ENCODE results near the gene GNPNAT1.

The GNPNAT1 gene

DNA sequence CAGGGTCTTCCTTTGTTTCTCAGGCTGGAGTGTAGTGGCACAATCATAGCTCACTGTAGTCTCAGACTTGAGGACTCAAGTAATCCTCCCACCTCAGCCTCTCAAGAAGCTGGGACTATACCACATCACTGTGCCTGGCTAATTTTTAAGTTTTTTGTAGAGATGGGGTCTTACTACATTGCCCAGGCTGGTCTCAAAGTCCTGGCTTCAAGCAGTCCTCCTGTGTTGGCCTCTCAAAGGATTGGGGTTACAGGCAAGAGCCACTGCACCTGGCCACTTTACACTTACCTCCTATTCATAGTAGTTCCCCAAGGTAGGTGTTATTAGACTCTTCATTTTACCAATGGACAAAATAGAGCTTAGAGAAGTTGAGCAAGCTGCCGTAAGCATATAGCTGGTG is 32.3 kb downstream of the GNPNAT1 start:
- Histone ChIP-seq H3K4me1 (ENCODE audit: control insufficient read depth, insufficient read depth, low read length, unreplicated experiment) (no peaks in the 10 kb centered on the region), H2AFZ (ENCODE audit: low read length, unreplicated experiment) (no peak overlapping the region), H3K4me3 (ENCODE audit: low read depth, low read length) (no peak overlapping the region), H3K27me3 (ENCODE audit: insufficient read depth, low read length) (no peaks in the 10 kb centered on the region), H3K27ac (ENCODE audit: low read depth, low read length) (no peak overlapping the region), H3K79me2 (ENCODE audit: control insufficient read depth, insufficient read depth, low read length, unreplicated experiment) (no peaks in the 10 kb centered on the region), H3K36me3 (ENCODE audit: insufficient read depth, low read length) (peaks cover 2% of the 10 kb centered on the region; the same call in 1 of the 2 replicates)

DNA sequence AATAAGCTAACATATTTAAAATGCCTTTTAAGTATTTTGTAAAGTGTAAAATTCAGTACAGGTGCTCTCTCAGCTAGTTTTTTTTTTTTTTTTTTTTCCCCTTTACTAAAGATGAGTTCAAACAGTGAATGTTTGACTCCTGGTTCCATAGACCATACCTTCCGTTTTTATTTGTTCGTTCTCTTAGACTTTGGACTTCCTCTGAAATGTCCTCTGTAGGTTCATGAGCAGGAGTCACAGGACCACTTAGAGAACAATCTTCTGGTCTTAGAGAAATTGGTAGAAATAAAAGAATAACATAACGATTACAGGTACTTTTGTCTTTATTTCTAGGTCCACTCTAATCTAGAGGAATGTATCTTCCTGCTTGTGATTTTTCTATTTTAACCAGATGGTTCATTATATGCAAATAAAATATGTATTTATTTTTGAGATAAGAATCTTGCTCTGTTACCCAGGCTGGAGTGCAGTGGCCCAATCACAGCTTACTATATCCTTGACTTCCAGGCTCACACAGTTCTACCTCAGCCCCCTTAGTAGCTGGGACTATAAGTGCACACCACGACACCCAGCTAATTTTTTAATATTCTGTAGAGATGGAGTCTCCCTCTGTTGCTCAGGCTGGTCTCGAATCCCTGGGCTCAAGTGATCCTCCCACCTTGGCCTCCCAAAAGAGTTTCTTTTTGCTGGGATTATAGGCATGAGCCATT is 35.6 kb downstream of the GNPNAT1 start:
- peaks cover 7% of the 10 kb centered on the region; the same call in 1 of the 2 replicates for H3K36me3 ChIP-seq (ENCODE audit: insufficient read depth, low read length)
- H3K27ac ChIP-seq (ENCODE audit: low read depth, low read length) = no peak overlapping the region

DNA sequence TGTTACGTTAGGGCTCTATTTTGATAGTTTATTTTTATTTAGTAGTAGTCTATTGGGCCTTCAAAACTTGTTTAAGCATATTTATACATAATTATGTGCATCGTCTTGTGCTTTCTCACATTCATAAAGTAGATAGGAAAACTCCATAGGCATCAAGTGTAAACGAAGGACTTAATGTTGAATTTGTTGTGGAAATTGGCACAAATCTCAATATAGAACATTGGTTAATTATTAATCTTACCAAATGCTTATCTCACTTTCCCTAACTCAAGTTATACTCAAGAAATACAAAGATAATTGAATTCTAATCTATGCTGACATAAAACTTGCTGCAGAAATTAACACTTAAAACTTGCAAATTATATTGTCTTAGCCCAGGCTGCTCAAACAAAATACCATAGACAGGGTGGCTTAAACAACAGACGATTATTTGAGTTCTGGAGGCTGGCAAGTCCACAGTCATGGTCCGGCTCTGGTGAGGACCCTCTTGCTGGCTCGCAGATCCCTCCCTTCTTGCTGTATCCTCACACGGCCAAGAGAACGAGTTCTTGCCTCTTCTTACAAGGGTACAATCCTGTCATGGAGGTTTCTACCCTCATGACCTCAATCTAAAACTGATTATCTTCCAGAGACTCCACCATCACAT is 42.6 kb downstream of the GNPNAT1 start:
- H3K4me1 ChIP-seq (ENCODE audit: control insufficient read depth, insufficient read depth, low read length, unreplicated experiment) = no peaks in the 10 kb centered on the region
- H3K27me3 ChIP-seq (ENCODE audit: insufficient read depth, low read length) = no peaks in the 10 kb centered on the region
- peaks cover 4% of the 10 kb centered on the region for H3K79me2 ChIP-seq (ENCODE audit: control insufficient read depth, insufficient read depth, low read length, unreplicated experiment)
- peaks cover 20% of the 10 kb centered on the region for H3K36me3 ChIP-seq (ENCODE audit: insufficient read depth, low read length)
- no peak overlapping the region for H3K4me3 ChIP-seq (ENCODE audit: low read depth, low read length)
- no peak overlapping the region for H3K27ac ChIP-seq (ENCODE audit: low read depth, low read length)
- H2AFZ ChIP-seq (ENCODE audit: low read length, unreplicated experiment) = no peak overlapping the region

More for the DNA sequence above, 35.6 kb downstream of the GNPNAT1 start:
- H3K79me2 ChIP-seq (ENCODE audit: control insufficient read depth, insufficient read depth, low read length, unreplicated experiment) = no peaks in the 10 kb centered on the region
- H3K4me3 ChIP-seq (ENCODE audit: low read depth, low read length) = no peak overlapping the region
- no peak overlapping the region for H2AFZ ChIP-seq (ENCODE audit: low read length, unreplicated experiment)
- H3K4me1 ChIP-seq (ENCODE audit: control insufficient read depth, insufficient read depth, low read length, unreplicated experiment) = no peaks in the 10 kb centered on the region
- no peaks in the 10 kb centered on the region for H3K27me3 ChIP-seq (ENCODE audit: insufficient read depth, low read length)

DNA sequence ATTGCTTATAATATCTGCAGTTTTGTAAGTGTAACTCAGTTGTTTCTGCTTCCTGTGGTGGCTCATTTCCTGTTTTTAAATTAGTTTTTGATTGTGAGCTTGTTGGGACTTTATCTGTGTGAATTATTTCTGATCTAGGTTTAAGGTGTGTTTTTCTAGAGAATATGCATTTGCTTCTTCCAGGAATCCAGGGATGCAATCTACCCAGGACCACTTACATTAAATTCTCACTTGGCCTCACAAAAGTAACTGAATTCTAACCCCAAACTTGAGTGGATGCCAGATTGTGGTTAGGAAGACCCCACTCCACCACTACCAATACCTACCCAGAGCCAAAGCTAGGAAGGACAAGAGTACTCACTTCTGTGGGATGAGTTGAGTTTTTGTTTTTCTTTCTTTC is 49.5 kb downstream of the GNPNAT1 start:
- no peak overlapping the region for H3K4me3 ChIP-seq (ENCODE audit: low read depth, low read length)
- H3K27ac ChIP-seq (ENCODE audit: low read depth, low read length) = peak overlapping the region; percentile 71
- peaks cover 38% of the 10 kb centered on the region for H3K79me2 ChIP-seq (ENCODE audit: control insufficient read depth, insufficient read depth, low read length, unreplicated experiment)
- H3K36me3 ChIP-seq (ENCODE audit: insufficient read depth, low read length) = peaks cover 5% of the 10 kb centered on the region; the same call in 1 of the 2 replicates
- H2AFZ ChIP-seq (ENCODE audit: low read length, unreplicated experiment) = no peak overlapping the region
- peaks cover 9% of the 10 kb centered on the region for H3K4me1 ChIP-seq (ENCODE audit: control insufficient read depth, insufficient read depth, low read length, unreplicated experiment)
- no peaks in the 10 kb centered on the region for H3K27me3 ChIP-seq (ENCODE audit: insufficient read depth, low read length)

DNA sequence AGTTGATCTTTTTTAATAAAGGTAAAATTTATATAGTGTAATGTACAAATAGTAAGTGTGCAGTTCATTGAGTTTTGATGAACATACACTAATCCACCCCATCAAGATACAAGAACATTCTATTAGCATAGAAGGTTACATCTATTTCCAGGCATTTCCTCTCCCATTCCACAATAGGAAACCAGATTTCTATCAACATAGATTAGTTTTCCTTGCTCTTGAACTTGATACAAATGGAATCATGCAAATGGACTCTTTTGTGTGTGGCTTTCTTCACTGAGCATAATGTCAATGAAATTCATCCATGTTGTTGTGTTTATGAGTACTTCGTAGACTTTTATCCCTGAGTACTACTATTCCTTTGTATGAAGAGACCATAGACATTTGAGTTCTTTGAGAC is 50.7 kb downstream of the GNPNAT1 start:
- H3K27me3 ChIP-seq (ENCODE audit: insufficient read depth, low read length) = no peaks in the 10 kb centered on the region
- no peak overlapping the region for H2AFZ ChIP-seq (ENCODE audit: low read length, unreplicated experiment)
- H3K79me2 ChIP-seq (ENCODE audit: control insufficient read depth, insufficient read depth, low read length, unreplicated experiment) = peaks cover 49% of the 10 kb centered on the region
- H3K36me3 ChIP-seq (ENCODE audit: insufficient read depth, low read length) = no peaks in the 10 kb centered on the region
- peaks cover 16% of the 10 kb centered on the region for H3K4me1 ChIP-seq (ENCODE audit: control insufficient read depth, insufficient read depth, low read length, unreplicated experiment)
- no peak overlapping the region for H3K4me3 ChIP-seq (ENCODE audit: low read depth, low read length)
- H3K27ac ChIP-seq (ENCODE audit: low read depth, low read length) = no peak overlapping the region

DNA sequence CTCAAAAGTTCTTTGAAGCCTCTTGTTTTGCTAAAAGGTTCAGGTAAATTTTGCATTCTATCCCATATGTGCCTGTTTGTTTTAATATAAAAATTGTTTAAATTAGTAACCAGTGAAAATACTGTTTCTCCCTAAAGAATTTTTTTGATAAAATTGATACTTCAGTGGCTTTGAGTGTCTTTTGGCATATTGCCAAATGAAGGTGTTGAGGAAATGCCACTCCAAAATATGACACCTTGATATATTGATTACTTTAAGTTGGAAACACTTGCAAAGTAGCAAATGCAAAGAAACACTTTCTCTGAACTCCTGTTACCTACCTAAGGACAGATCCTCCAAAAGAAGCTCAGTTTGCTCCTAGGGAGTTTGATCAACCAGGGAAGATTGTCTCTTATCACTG is 53.0 kb downstream of the GNPNAT1 start:
- Histone ChIP-seq H2AFZ (ENCODE audit: low read length, unreplicated experiment) (no peak overlapping the region), H3K4me3 (ENCODE audit: low read depth, low read length) (no peak overlapping the region), H3K79me2 (ENCODE audit: control insufficient read depth, insufficient read depth, low read length, unreplicated experiment) (peaks cover 52% of the 10 kb centered on the region), H3K27me3 (ENCODE audit: insufficient read depth, low read length) (no peaks in the 10 kb centered on the region), H3K36me3 (ENCODE audit: insufficient read depth, low read length) (peaks cover 7% of the 10 kb centered on the region; the same call in 1 of the 2 replicates), H3K27ac (ENCODE audit: low read depth, low read length) (no peak overlapping the region), H3K4me1 (ENCODE audit: control insufficient read depth, insufficient read depth, low read length, unreplicated experiment) (peaks cover 16% of the 10 kb centered on the region)

DNA sequence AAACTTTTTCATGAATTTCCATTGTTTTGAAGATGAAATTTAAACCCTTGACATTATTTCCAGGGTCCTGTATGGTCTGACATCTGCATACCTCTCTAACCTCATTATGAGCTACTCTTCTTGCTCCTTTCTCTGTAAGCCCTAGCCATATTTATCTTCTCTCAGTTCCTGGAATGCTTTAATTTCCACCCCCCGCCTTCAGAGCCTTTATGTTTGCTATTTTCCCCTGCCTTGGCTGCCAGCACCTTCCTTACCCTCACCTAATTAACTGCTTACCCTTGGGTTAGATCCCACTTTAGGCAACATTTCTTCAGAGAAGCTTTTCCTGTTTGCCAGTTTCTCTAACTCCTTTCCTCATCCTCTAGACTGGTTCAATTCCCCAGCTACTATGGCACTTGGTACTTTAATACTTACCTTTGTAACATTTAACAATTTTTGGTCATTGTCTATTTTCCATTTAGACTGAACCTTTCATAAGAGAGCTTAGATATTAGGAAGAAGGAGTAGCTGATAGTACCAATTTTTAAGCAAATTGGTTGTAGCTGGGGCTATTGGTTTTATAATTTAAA is 55.4 kb downstream of the GNPNAT1 start:
- H3K79me2 ChIP-seq (ENCODE audit: control insufficient read depth, insufficient read depth, low read length, unreplicated experiment) = peaks cover 57% of the 10 kb centered on the region
- H3K36me3 ChIP-seq (ENCODE audit: insufficient read depth, low read length) = peaks cover 12% of the 10 kb centered on the region; the same call in 1 of the 2 replicates
- no peak overlapping the region for H3K4me3 ChIP-seq (ENCODE audit: low read depth, low read length)
- H2AFZ ChIP-seq (ENCODE audit: low read length, unreplicated experiment) = no peak overlapping the region
- H3K4me1 ChIP-seq (ENCODE audit: control insufficient read depth, insufficient read depth, low read length, unreplicated experiment) = peaks cover 6% of the 10 kb centered on the region
- H3K27ac ChIP-seq (ENCODE audit: low read depth, low read length) = no peak overlapping the region
- no peaks in the 10 kb centered on the region for H3K27me3 ChIP-seq (ENCODE audit: insufficient read depth, low read length)

DNA sequence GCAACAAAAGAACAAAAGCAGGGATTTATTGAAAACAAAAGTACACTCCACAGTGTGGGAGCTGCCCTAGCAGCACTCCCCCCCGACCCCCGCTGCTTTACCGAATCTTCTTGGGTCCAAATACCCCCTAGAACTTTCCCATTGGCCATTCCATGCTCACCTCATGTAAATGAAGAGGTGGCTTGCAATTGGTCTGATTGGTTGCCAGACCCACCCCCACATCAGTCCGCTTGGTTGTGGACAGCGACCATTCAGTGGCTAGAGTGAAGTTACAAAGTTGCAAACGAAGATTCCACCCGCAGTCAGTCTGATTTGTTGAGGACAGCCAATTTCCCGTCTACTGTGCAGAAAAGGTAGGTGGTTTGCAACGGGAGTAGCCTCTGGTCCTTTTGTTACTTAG is 57.6 kb downstream of the GNPNAT1 start:
- peaks cover 62% of the 10 kb centered on the region for H3K79me2 ChIP-seq (ENCODE audit: control insufficient read depth, insufficient read depth, low read length, unreplicated experiment)
- no peak overlapping the region for H3K4me3 ChIP-seq (ENCODE audit: low read depth, low read length)
- no peaks in the 10 kb centered on the region for H3K27me3 ChIP-seq (ENCODE audit: insufficient read depth, low read length)
- H2AFZ ChIP-seq (ENCODE audit: low read length, unreplicated experiment) = no peak overlapping the region
- peaks cover 6% of the 10 kb centered on the region for H3K4me1 ChIP-seq (ENCODE audit: control insufficient read depth, insufficient read depth, low read length, unreplicated experiment)
- H3K36me3 ChIP-seq (ENCODE audit: insufficient read depth, low read length) = peaks cover 12% of the 10 kb centered on the region
- H3K27ac ChIP-seq (ENCODE audit: low read depth, low read length) = no peak overlapping the region

DNA sequence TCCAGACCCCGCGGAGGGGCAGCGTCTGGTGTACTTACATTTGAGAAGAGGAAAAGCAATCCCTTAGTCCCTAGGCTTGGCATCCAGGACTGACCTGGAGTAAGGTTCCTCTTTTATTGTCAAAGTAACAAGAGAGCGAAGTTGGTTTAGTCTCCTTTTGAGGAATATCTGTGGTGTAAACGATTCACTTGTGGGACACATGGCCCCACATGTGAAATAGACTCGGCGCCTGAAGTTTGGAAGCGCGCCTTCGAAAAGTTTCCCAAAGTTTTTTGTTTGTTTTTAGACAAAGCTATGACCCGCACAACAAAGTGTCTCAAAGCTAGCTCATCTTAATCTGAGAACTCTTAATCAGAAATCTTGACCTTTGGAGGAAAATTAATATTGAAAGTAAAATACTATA is 60.7 kb downstream of the GNPNAT1 start:
- H3K27ac ChIP-seq (ENCODE audit: low read depth, low read length) = peak overlapping the region; percentile 25; the same call in 1 of the 2 replicates
- H3K79me2 ChIP-seq (ENCODE audit: control insufficient read depth, insufficient read depth, low read length, unreplicated experiment) = peaks cover 38% of the 10 kb centered on the region
- H3K36me3 ChIP-seq (ENCODE audit: insufficient read depth, low read length) = peaks cover 27% of the 10 kb centered on the region
- H3K4me3 ChIP-seq (ENCODE audit: low read depth, low read length) = peak overlapping the region; percentile 97
- no peaks in the 10 kb centered on the region for H3K27me3 ChIP-seq (ENCODE audit: insufficient read depth, low read length)
- H3K4me1 ChIP-seq (ENCODE audit: control insufficient read depth, insufficient read depth, low read length, unreplicated experiment) = no peaks in the 10 kb centered on the region
- H2AFZ ChIP-seq (ENCODE audit: low read length, unreplicated experiment) = peak overlapping the region; percentile 74

DNA sequence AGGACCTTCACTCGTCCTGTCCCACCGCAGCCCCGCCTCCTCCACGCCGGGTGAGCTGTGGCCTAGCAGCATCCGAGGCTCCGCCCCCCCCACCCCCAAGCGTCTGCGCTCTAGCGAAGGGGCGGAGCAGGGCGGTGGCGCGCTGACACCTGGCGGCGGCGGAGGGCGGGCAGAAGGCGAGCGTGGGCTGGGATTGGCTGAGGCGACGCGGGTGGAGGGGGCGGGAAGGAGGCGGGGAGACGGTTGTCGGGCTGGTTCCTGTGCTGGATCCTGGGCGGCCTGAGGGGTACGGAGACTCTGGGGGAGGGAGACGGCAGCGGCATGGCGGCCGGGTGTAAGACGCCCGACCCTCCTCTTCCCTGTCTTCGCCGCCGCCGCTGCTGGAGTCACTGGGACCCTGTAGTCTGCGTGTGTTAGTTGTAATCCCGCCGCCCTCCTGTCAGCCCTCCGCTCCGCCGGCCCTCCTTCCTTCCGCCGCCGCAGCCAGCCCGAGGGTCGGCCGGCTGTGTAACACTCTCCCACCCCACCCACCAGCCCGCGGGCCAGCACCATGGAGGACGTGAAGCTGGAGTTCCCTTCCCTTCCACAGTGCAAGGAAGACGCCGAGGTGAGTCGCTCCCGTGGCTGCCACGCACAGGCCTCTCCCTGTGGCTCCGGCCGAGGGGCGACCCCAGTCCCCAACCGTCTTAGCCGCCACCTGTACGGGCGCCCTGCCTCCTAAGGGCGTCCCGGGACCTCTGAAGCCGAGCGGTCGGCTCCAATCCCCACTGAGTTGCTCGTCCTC is 61.3 kb downstream of the GNPNAT1 start, which contains the start of gene STYX:
Gene STYX (plus strand): TSS at position 242 of the 784 bp plus-strand sequence. CDS start 309 bp downstream, at position 551.
- peaks cover 33% of the 10 kb centered on the region for H3K79me2 ChIP-seq (ENCODE audit: control insufficient read depth, insufficient read depth, low read length, unreplicated experiment)
- H3K27me3 ChIP-seq (ENCODE audit: insufficient read depth, low read length) = no peaks in the 10 kb centered on the region
- H3K36me3 ChIP-seq (ENCODE audit: insufficient read depth, low read length) = peaks cover 33% of the 10 kb centered on the region
- peak within 1 kb of the TSS; percentile 73 for H3K27ac ChIP-seq (ENCODE audit: low read depth, low read length)
- peak within 1 kb of the TSS; percentile 97 for H3K4me3 ChIP-seq (ENCODE audit: low read depth, low read length)
- no peaks in the 10 kb centered on the region for H3K4me1 ChIP-seq (ENCODE audit: control insufficient read depth, insufficient read depth, low read length, unreplicated experiment)
- peak within 1 kb of the TSS; percentile 74 for H2AFZ ChIP-seq (ENCODE audit: low read length, unreplicated experiment)
